Activated effector memory CD4-positive, alpha-beta T cell treated with anti-CD3 and anti-CD28 coated beads, Interleukin-2, amount 50 U/mL, for 16 hours (primary cell): ENCODE measurements around the gene DCLK2.
"Not testable (repeated sequence)": the region's sequence is repeated elsewhere in the genome, so short reads cannot be mapped to it uniquely, and the experiment has no call there.

ENCODE experiments used
- DNase-seq: peaks from one replicate; pipeline ENCODE4 v3.0.0-alpha.2; 2020

Gene DCLK2

GRCh38 chr4:150158041-150158440, 79.8 kb downstream of the DCLK2 start:
- DNase-seq: no peak

GRCh38 chr4:150160473-150160872, 82.2 kb downstream of the DCLK2 start:
- DNase-seq: no peak

GRCh38 chr4:150161109-150161508, 82.9 kb downstream of the DCLK2 start:
- no peak for DNase-seq

DNA sequence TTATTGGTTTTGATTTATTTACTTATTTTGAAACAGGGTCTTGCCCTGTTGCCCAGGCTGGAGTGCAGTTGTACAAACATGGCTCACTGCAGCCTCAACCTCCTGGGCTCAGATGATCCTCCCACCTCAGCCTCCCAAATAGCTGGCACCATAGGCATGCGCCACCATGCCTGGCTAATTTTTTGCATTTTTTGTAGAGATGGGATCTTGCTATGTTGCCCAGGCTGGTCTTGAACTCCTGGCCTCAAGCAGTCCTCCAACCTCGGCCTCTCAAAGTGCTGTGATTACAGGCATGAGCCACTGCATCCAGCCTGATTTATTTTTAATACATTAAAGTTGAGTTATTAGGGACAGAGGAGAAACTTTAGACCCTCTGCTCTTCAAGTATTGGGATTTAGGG, 83.8 kb downstream of the DCLK2 start:
- DNase-seq: not testable (repeated sequence)

- DNase-seq: no peak
Measured at GRCh38 chr4:150164055-150164454, 85.8 kb downstream of the DCLK2 start.

- no peak for DNase-seq
Measured at GRCh38 chr4:150164956-150165629, 86.8 kb downstream of the DCLK2 start.

GRCh38 chr4:150167054-150167453, 88.8 kb downstream of the DCLK2 start:
- no peak for DNase-seq

DNA sequence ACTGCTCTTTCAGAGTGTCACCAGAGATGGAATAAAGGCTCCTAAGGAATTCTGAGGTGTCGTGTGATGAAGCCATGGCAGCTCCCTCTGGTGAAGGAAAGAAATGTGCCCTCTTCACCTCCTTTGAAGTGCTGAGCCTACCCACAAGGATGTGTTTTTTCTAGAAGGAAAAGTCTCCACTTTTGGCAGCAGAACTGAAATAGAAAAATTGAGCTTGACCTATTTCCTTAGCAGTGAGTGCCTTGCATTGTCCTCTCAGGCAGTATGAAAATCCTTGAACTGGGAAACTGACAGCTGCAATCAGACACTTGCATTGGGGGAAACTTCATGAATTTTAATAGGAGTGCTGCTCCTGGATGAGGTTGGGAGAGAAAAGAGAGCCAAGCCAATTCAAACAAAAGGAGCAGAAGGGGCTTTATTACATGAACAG, 95.2 kb downstream of the DCLK2 start:
- no peak for DNase-seq

DNA sequence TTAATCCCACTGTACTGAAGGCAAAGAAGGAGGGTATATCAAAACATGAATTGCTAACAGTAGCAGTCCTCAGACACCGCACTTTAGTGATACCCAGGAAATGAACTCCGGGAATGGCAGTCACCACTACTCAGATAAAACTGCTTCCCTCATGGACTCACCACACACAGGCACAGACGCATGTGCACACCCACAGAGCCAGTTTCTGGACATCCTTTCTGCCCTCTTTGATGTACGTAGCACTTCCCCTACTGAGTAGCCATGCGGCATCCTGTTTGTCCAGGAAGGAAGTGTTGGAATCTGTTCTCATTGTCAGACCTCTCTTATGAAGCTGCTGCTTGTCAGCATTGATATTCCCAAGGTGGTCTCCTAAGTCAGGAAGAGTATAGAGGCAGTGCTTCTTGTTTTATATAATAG, 95.7 kb downstream of the DCLK2 start:
- no peak for DNase-seq

DNA sequence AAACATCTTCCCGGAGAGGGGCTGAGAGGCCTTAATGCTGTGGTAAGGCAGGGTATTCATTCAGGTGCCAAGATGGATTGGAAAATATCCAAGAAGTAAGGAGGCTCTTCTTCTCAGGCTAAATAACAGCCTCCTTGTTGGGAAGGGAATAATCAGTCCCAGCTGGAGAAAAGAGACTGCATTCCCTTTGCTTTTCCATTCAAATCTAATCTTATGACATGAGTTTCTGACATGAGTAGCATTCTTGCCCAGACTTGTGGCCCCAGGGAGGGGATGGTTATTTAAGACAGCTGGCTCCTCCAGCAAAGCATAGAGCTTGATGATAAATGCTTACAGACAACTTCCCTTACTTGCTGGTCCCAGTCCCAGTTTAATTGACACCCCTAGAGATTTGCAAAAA, 98.3 kb downstream of the DCLK2 start:
- DNase-seq: no peak

DNA sequence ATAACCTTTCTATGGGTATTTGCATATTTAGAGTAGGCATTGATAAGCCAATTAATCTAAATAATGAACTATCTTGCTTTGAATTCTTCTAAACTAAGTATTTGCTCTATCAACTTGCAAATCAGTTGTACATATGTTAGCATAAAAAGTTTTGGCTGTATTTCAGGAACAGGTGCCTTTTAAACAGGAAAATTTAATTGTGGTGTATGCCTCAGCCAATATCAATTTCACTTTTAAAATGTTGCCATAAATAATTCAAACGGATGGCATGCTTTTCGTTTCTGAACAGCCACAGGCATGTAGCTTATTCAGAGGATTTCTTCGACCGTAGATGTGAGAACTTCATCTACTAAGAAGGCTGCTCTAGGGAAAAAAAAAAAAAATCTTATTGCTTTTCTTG, 99.9 kb downstream of the DCLK2 start:
- DNase-seq: no peak

DNA sequence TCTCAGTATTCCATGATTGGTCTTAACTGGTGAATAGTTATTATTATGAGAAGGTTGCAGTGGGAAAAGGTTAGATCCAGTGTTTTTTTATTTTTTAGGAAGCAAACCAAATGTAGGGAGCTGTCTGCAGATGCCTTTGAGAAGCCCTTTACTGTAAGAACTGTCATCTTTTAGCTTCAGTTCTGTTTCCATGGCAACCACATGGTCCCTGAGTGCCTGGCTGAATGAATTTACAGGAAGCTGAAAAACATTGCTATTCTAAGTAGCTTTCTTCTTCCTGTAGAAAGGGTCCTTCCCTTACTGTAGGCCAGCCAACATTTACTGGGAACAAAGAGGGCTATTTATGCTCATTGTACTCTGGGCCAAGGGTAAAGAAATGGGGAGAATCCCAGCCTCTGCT, 103.3 kb downstream of the DCLK2 start:
- no peak for DNase-seq

DNA sequence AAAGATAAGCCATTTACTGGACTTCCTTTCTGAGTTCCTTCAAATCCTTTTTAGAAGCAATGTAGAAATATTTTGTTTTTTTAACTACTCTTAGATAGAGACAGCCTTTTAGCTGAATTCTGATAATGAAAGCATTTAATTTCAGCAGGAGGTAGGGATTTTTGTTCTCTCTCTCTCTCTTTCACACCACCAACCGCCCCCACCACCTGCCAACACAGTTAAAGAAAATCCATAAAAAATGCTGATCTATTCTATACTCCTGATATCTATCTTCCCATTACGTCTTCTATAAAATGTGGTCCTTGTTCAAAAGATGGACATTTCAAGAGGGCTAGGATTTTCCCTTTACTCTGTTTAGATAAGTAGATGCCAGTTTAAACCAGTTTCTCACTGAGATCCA, 104.5 kb downstream of the DCLK2 start:
- no peak for DNase-seq

- not testable (repeated sequence) for DNase-seq
Measured at GRCh38 chr4:150185033-150185432, 106.8 kb downstream of the DCLK2 start.

DNA sequence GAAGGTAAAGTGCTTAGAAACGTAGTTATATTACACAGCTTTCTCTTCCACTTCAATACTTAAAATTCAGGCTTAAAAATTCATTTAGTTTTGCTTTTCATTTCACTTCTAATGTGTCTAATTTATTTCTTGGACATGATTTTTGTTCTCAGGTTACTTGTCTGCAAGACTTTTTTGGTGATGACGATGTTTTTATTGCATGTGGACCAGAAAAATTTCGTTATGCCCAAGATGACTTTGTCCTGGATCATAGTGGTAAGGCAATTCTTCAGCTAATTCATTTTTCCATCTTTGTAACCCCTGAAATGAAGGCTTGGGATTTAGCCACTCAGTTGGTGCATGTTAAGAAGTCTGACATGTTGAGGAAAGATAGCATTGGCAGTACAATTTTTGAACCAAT, 114.7 kb downstream of the DCLK2 start:
- no peak for DNase-seq

DNA sequence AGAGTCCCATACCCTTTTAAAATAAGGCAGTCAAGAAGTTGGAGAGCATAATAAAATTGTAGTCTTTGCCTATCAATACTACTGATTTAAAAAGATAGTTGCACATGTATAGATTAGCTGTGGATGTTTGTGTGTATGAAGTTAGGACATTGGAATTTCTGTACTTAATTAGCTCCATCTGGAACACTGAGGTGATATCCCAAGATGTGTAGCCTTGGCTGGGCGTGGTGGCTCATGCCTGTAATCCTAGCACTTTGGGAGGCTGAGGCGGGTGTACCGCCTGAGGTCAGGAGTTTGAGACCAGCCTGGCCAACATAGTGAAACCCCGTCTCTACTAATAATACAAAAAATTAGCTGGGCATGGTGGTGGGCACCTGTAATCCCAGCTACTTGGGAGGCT, 119.0 kb downstream of the DCLK2 start:
- DNase-seq: not testable (repeated sequence)

GRCh38 chr4:150199056-150199455, 120.8 kb downstream of the DCLK2 start:
- no peak for DNase-seq

- DNase-seq: no peak
Measured at GRCh38 chr4:150205016-150205415, 126.8 kb downstream of the DCLK2 start.

DNA sequence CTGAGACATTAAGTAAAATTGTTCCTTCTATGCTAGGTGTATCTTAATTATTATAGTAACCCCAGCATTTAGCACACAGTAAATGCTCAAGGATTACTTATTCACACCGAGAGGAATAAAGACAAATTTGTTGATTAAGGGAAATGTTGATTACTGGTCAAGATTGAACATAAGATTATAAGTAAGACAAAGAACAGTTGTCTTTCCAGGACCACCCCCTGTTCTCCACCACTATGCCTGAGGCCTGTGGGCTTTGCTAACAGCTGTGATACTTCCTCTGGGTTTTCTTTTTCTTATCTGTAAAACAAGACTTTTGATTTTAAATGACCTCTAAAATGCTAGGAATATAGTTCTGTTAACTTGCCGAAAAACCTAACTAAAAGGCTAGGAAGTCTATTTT, 128.0 kb downstream of the DCLK2 start:
- no peak for DNase-seq

DNA sequence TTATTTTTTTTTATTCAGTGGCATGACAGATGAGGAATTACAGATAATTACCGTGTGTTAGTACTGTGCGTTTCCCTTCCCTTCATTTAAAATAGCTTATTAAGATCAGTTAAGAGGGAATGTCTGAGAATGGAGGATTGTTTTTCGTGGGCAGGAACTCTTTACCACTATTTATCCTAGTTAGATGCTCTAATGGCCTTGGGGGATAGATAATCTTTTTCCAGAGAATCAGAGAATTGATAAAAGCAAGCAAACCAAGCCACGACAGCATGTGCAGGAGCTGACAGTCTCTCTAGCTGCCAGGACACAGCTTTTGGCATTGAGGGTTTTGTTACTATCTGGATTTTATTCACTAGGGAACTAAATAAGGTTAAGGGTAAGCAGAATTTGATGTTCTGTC, 128.7 kb downstream of the DCLK2 start:
- no peak for DNase-seq

- no peak for DNase-seq
Measured at GRCh38 chr4:150207871-150208270, 129.6 kb downstream of the DCLK2 start.

DNA sequence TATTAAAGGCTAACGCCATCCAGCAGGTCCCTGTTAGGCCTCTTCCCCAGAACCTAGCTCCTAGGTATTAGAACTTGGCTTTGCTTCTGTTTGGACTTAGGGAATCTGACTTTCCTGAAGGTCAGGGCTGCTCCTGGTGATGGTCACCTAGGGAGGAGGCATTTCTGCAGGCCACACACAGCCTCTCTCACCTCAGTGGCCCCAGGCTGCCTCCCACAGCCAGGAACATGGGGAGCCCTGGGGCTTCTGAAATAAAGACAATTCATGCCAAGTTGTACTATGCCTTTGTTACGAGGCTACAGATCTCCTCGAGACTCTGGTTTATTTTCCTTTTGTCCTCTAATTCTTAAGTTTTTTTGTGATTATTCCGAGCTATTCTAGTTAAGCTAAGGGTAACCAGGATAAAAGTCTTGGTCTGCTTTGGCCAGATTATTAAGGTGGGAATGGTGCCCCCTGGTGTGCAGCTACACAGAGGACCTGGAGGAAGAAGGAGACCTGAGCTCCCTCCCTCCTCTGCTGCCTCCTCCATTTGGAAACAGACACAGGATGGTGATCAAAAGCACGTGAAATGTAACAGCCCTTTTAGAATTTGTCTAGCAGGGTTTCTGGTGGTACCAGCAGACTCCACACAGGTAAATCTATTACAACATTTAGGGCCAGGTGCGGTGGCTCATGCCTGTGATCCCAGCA, 131.0 kb downstream of the DCLK2 start:
- DNase-seq: no peak

- DNase-seq: no peak
Measured at GRCh38 chr4:150211016-150211415, 132.8 kb downstream of the DCLK2 start.

- no peak for DNase-seq
Measured at GRCh38 chr4:150211799-150212445, 133.7 kb downstream of the DCLK2 start.
